Activated CD4-positive, alpha-beta T cell treated with anti-CD3 and anti-CD28 coated beads for 48 hours (primary cell): ENCODE data around the gene ADH6.
"Not testable (repeated sequence)": the region's sequence is repeated elsewhere in the genome, so short reads cannot be mapped to it uniquely, and the experiment has no call there.

Experiments used
- DNase-seq: peaks from one replicate; pipeline ENCODE4 v3.0.0-alpha.2; 2020

Gene ADH6

GRCh38 chr4:99219072-99219471 lies at the start of gene ADH6:
ADH6 (minus strand) TSS chr4:99219246; CDS start chr4:99219152, 94 bp downstream.
- DNase-seq: no peak

DNA sequence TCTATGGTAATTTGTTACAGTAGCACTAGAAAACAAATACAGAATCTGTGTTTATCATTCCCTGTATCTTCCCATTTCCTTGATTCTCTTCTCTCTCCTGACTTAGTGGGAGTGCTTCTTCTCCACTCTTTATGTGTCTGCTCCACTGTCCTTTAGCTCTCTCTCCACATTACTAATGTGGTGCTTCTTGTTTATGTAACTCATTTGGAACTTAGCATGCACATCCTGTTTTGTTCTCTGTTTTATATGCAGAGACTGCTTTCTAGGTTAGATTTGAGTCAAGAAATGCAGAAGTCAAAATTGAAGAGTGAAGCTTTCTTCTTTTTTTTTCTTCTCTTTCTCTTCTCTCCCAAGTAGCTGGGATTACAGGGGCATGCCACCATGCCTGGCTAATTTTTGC lies 45.9 kb upstream of the ADH6 start:
- no peak for DNase-seq

GRCh38 chr4:99252746-99253145 lies 33.7 kb upstream of the ADH6 start:
- DNase-seq: no peak

DNA sequence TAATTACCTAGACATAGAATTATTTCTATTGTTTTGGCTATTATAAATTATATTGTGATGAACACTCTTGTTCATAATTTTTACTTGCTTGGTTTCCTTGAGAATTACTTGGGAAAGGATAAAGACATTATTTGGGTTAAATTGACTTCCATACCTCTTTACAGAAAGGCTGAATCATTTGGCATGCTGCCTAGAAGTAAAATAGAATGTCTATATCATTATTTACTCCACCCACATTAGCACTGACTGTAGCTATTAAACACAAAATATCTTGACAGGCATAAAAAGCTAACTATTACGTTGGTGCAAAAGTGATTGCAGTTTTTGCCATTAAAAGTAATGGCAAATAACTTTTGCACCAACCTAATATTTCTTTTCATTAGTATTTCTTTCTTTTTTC lies 29.7 kb upstream of the ADH6 start:
- DNase-seq: no peak

DNA sequence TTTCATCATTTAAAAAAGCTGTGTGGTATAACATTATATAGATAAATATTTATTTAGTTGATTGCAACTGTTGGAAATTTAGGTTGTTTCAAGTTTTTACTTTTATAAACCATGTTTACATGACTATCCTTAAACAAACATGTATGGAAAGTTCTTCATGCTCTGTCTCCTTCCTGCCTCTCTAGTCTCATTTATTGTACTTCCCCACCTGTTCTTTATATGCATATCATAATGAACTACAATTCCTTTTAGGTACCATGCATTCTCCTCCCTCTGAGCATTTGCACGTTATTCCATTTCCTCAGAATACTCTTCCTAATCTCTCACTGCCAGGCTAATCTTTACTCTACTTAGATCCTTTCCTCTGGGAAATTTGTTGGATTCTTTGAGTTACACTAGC lies 16.9 kb upstream of the ADH6 start:
- no peak for DNase-seq

GRCh38 chr4:99234331-99235010 lies 15.4 kb upstream of the ADH6 start:
- no peak for DNase-seq

DNA sequence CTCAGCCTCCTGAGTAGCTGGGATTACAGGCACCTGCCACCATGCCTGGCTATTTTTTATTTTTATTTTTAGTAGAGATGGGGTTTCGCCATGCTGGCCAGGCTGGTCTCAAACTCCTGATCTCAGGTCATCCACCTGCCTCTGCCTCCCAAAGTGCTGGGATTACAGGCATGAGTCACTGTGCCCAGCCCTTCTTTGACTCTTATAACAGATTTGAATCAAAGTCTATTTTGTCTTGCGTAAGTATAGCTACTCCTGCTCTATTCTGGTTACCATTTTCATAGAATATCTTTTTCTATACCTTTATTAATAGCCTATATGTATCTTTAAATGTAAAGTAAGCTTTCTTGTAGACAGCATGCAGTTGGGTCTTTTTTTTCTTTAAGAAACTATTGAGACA lies 14.4 kb upstream of the ADH6 start:
- DNase-seq: not testable (repeated sequence)

- not testable (repeated sequence) for DNase-seq
Observed at GRCh38 chr4:99228706-99229105, 9.7 kb upstream of the ADH6 start.

DNA sequence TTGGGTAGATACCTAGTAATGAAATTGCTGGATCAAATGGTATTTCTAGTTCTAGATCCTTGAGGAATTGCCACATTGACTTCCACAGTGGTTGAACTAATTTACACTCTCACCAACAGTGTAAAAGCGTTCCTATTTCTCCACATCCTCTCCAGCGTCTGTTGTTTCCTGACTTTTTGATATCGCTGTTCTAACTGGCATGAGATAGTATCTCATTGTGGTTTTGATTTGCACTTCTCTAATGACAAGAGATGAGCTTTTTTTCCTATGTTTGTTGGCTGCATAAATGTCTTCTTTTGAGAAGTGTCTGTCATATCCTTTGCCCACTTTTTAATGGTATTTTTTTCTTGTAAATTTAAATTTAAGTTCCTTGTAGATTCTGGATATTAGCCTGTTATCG lies 8.6 kb upstream of the ADH6 start:
- DNase-seq: not testable (repeated sequence)

DNA sequence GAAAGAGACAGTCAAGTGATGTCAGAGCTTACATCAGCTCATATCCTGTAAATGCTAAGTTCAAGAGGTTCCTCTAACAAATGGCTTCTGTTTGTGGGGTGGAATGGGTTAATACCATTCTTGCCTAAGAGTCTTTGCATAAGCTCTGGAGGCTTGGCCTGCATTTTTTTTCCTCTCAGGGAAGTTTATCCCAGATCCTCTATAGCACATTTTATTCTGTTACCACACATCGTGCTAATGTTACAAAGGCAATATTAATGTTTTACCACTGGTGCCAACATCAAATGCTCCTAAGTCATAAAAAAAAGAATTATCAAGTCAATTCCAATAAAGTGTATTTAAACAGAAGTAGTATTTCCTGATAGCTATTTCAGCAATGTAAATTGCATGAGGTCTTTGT lies 2.9 kb upstream of the ADH6 start:
- no peak for DNase-seq

GRCh38 chr4:99219479-99219878 lies 433 bp upstream of the ADH6 start:
- no peak for DNase-seq

- no peak for DNase-seq
Observed at GRCh38 chr4:99215521-99215920, 3.5 kb downstream of the ADH6 start.

DNA sequence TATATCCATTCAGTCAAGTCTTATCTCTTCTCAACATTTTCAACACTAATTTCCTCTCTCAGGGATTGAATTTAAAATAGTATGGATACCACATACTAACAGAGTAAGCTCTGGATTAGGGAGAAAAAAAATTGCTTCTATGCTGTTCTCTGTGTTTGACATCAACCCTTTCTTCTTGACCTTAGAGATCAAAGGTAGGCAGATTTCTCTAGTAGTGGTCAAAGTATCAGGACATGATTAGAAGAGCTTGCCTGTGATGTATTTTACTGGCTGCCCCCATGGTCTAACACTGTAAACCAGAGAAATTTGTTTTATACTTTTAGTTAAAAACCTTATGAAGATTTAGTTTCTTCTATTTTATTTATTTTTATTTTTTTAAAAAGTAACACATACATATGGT lies 8.3 kb downstream of the ADH6 start:
- DNase-seq: no peak

GRCh38 chr4:99209671-99210070 lies 9.4 kb downstream of the ADH6 start:
- no peak for DNase-seq

- no peak for DNase-seq
Observed at GRCh38 chr4:99208719-99209075, 10.3 kb downstream of the ADH6 start.

GRCh38 chr4:99207911-99208718 lies 10.9 kb downstream of the ADH6 start:
- no peak for DNase-seq

DNA sequence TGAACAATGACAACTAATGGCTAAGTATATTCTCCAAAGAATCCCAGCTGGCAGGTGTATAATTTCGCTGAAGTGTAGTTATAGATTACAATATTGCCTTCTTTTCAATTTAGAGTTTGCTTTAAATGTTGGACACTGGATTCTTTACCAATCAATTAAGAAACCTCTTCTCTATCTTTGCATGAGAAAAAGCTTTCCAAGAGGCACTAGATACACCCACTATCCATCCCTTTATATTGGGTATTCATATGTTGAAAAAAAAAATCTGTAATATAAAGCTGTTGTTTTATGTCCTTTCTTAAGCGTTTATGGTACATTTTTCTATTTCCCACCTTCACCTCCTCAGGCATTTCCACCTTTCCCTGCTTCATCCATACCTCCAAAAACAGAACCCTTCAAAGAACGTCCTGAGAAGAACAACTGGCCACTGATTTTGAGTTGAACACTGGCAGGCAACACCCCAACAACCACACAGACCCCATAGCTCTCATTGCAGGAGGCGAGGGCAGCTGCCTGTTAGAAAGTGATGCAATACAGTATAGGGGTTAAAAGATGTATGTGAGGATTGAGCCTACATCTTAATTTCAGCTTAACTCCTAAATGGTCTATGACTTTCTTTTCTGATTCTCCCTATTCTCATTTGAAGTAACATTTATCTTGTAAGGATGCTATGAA lies 11.8 kb downstream of the ADH6 start:
- DNase-seq: no peak

DNA sequence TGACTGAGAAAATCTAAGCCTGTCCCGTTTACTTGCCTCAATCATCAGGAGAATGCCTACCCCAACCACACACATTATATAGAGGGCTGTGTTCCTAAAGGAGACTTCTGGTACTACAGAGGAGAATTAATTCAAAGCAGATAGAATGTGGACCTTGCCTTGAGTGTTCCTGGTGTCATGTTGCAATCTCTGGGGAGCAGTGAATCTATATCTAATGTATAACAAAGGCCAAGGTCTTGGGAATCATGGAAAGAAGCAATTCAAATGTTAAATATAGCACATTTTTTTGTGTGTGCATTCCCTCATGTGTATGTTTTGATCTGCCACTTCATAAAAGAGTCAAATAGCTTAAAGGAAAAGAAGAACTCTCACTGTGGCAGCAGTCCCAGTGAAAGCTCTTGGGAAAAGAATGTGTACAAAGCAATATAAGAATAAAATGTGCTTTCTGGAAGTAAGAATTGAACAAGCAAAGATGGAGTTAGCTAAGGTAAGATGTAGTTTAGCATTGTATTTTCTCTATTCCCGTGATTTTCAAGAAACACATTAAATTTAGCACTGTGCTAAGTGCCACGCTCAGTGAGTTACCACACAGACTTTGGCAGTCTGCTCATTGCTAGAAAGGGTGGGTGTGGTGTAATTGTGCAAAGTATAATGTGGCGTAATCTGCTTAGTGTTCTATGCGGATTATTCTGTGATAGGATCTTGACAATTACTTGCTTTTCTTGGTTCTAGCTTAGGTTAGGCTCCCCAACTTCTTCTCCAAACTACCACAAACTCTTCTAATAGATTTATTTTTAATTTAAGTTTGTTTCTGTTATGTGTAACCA lies 13.7 kb downstream of the ADH6 start:
- no peak for DNase-seq

DNA sequence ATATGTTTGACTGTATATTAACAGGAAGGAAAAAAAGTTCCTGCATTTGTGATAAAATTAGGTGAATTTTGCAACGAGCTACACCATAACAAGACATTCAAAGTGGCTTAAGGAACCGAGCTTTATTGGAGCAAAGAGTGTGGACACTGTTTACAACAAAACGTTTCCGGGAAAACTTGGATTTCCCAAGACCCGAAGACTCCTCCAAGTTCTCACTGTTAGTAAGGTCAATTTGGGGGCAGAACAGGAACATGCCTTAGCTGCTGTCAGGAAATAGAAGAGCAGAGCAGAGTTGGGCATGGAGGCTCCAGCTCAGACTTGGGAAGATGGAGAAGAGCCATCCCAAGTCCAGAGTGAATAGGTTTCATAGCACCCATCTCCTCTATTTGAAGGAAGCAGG lies 16.5 kb downstream of the ADH6 start:
- no peak for DNase-seq

GRCh38 chr4:99202094-99202493 lies 17.0 kb downstream of the ADH6 start:
- DNase-seq: no peak

DNA sequence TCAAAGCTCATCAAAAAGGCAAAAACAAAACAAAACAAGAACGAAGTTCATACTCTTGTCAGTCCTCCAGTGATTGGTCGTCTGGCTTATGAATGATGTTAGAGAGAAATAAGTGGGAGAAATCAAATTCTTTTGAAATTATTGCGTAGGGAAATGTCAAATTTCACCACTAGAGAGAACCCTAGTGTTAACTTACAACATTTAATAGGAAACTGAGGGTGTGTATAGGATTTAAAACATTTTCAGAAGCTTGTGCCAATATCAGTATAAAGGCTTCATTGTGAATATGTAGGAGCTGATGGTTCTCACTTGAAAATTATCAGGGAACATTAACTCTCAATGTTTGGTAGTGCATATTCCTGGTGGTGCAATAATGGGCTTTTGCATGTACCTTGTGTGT lies 17.4 kb downstream of the ADH6 start:
- DNase-seq: no peak

GRCh38 chr4:99200138-99200537 lies 18.9 kb downstream of the ADH6 start:
- no peak for DNase-seq

GRCh38 chr4:99190336-99190735 lies 28.7 kb downstream of the ADH6 start:
- no peak for DNase-seq
